Karpas-422 (cell line): ENCODE results near the gene ZNF865. TPM values are rescaled to one million over a fixed set of nuclear protein-coding genes. Genes with fewer than 3 reads are reported as not detected.
A peak's percentile ranks its signal among the peaks of the same experiment; 100 is the strongest.

ENCODE experiments used
- DNase-seq: peaks from one replicate; pipeline ENCODE4 v3.0.0-alpha.2; 2015
- H2AFZ ChIP-seq: fragments of 200-600 bp; sonication (generic); 2 replicates; pipeline ENCODE4 v1.6.1; 2014; ENCODE audit warnings: antibody characterized with exemption, low read length, mixed read lengths
- H3K27ac ChIP-seq: fragments of 200-600 bp; sonication (generic); 2 replicates; pipeline ENCODE4 v1.5.1; 2014; ENCODE audit warnings: mild to moderate bottlenecking, low read length, moderate library complexity
- H3K27me3 ChIP-seq: fragments of 200-600 bp; sonication (generic); 2 replicates; pipeline ENCODE4 v1.6.1; 2014; ENCODE audit warnings: low read length, mixed read lengths
- H3K36me3 ChIP-seq: fragments of 200-600 bp; sonication (generic); 2 replicates; pipeline ENCODE4 v1.6.1; 2014; ENCODE audit warnings: low read length, mixed read lengths; ENCODE audit not compliant: insufficient read depth
- H3K4me1 ChIP-seq: fragments of 200-600 bp; sonication (generic); 2 replicates; pipeline ENCODE4 v1.6.1; 2014; ENCODE audit warnings: mild to moderate bottlenecking, low read length, mixed read lengths
- H3K4me2 ChIP-seq: fragments of 200-600 bp; sonication (generic); 2 replicates; pipeline ENCODE4 v1.6.1; 2014; ENCODE audit warnings: low read length, low read depth, mild to moderate bottlenecking; ENCODE audit not compliant: poor library complexity, severe bottlenecking
- H3K4me3 ChIP-seq: fragments of 200-600 bp; sonication (generic); 2 replicates; pipeline ENCODE4 v1.5.1; 2014; ENCODE audit warnings: mild to moderate bottlenecking, antibody characterized with exemption, low read length, mixed read lengths
- H3K79me2 ChIP-seq: fragments of 200-600 bp; sonication (generic); 2 replicates; pipeline ENCODE4 v1.6.1; 2014; ENCODE audit warnings: mild to moderate bottlenecking, low read length, mixed read lengths
- H3K9ac ChIP-seq: fragments of 200-600 bp; sonication (generic); 2 replicates; pipeline ENCODE4 v1.6.0; 2014; ENCODE audit warnings: low read length
- H3K9me2 ChIP-seq: fragments of 200-600 bp; sonication (generic), shearing (Covaris generic); replicated peaks from 2 replicates; pipeline ENCODE4 v1.6.0; 2014; ENCODE audit warnings: mild to moderate bottlenecking, low read length, moderate library complexity; ENCODE audit not compliant: insufficient read depth
- H3K9me3 ChIP-seq: fragments of 300-700, 200-600 bp; sonication (generic); 2 replicates; pipeline ENCODE4 v1.6.1; 2014; ENCODE audit warnings: low read length, mixed read lengths
- H4K20me1 ChIP-seq: fragments of 200-600 bp; sonication (generic); 2 replicates; pipeline ENCODE4 v1.6.1; 2014; ENCODE audit warnings: mild to moderate bottlenecking, antibody characterized with exemption, low read length, low read depth; ENCODE audit not compliant: insufficient read depth
- total RNA-seq: library from RNA; depleted of rRNA; stranded (reverse); fragments of >200 nt; shearing (Covaris generic); gene quantifications from 2 replicates; pipeline ENCODE4 v1.2.3, GENCODE V29; 2014; ENCODE audit warnings: low replicate concordance

ZNF865 gene
- total RNA-seq, 1 experiment from 2014 or later: 3.6 TPM

DNA sequence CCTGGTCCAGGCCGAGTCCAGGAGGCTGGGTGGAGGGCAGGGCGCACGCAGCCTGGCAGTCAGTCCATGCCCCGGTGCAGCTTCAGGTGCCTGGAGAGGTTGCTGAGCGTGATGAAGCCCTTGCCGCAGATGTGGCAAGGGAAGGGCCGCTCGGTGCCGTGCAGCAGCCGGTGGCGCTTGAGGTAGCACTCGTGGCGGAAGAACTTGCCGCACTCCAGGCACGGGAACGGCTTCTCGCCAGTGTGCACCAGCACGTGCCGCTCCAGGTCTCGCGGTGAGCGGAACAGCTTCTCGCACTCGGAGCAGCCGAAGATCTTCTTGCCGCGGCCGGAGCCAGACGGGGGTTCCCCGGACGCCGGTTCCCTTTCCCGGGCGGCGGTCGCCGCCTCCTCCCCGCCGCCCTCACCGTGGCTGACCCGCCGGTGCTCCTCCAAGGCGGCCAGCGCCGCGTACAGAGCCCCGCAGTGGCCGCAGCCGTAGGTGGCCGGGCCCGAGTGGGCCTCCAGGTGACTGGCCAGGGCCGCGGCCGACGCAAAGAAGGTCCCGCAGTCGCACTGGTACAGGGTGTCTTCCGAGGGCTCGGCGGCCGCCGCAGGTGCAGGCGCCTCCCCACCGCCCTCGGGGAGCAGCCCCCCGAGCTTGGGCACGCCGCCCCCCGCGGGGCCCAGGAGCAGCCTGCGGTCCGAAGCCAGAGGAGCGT is 12.9 kb upstream of the ZNF865 start:
- H3K4me1 ChIP-seq: no peaks in the 10 kb centered on the region
- H3K27ac ChIP-seq: no peak overlapping the region
- H3K9me3 ChIP-seq: no peaks in the 10 kb centered on the region
- no peaks in the 10 kb centered on the region for H3K9me2 ChIP-seq
- H3K36me3 ChIP-seq: peaks cover 21% of the 10 kb centered on the region
- H3K9ac ChIP-seq: no peak overlapping the region
- H2AFZ ChIP-seq: no peak overlapping the region
- no peak for DNase-seq
- no peaks in the 10 kb centered on the region for H3K27me3 ChIP-seq
- H3K4me3 ChIP-seq: no peak overlapping the region
- no peaks in the 10 kb centered on the region for H4K20me1 ChIP-seq
- H3K79me2 ChIP-seq: no peaks in the 10 kb centered on the region
- H3K4me2 ChIP-seq: no peak overlapping the region

- peaks cover 21% of the 10 kb centered on the region for H3K36me3 ChIP-seq
- no peak overlapping the region for H3K9ac ChIP-seq
- no peak for DNase-seq
- peaks cover 2% of the 10 kb centered on the region for H3K4me1 ChIP-seq
- H2AFZ ChIP-seq: no peak overlapping the region
- no peaks in the 10 kb centered on the region for H3K27me3 ChIP-seq
- H3K4me3 ChIP-seq: no peak overlapping the region
- H4K20me1 ChIP-seq: no peaks in the 10 kb centered on the region
- no peak overlapping the region for H3K4me2 ChIP-seq
- H3K79me2 ChIP-seq: peaks cover 5% of the 10 kb centered on the region
- no peaks in the 10 kb centered on the region for H3K9me3 ChIP-seq
- H3K27ac ChIP-seq: no peak overlapping the region
- H3K9me2 ChIP-seq: no peaks in the 10 kb centered on the region
Observed at GRCh38 chr19:55593096-55593772, 12.2 kb upstream of the ZNF865 start.

GRCh38 chr19:55594996-55595545 is 10.4 kb upstream of the ZNF865 start:
- DNase-seq: peak; percentile 58
- peaks cover 7% of the 10 kb centered on the region for H3K4me1 ChIP-seq

DNA sequence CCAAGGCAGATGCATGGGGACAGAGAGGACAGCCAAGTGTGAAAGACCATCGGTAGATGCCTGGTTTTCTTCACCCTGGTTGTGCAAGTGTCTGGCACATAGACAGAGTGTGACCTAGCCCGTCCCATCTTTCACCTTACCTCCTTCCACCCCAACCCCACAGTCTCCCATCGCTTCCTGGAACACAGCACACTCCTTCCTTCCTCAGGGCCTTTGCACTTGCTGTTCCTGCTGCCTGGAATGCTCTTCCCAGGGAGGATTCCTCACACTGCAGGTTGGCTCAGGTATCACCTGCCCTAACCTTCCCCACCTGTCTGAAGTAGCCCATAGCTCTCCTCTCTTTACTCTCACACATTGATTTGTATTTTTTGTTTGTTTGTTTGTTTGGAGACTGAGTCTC is 9.1 kb upstream of the ZNF865 start:
- Histone ChIP-seq H3K4me3 (no peak overlapping the region), H3K27me3 (no peaks in the 10 kb centered on the region), H3K4me1 (peaks cover 16% of the 10 kb centered on the region), H3K79me2 (peaks cover 9% of the 10 kb centered on the region), H3K9me2 (no peaks in the 10 kb centered on the region), H2AFZ (no peak overlapping the region), H3K36me3 (peaks cover 21% of the 10 kb centered on the region), H3K4me2 (no peak overlapping the region), H3K9me3 (no peaks in the 10 kb centered on the region), H3K27ac (no peak overlapping the region), H4K20me1 (no peaks in the 10 kb centered on the region), H3K9ac (no peak overlapping the region)
- no peak for DNase-seq

More at GRCh38 chr19:55594996-55595545, 10.4 kb upstream of the ZNF865 start:
- H4K20me1 ChIP-seq: no peaks in the 10 kb centered on the region
- H3K27ac ChIP-seq: no peak overlapping the region
- H2AFZ ChIP-seq: no peak overlapping the region
- no peaks in the 10 kb centered on the region for H3K9me2 ChIP-seq
- no peak overlapping the region for H3K4me3 ChIP-seq
- H3K36me3 ChIP-seq: peaks cover 21% of the 10 kb centered on the region
- H3K9ac ChIP-seq: no peak overlapping the region
- no peaks in the 10 kb centered on the region for H3K9me3 ChIP-seq
- H3K79me2 ChIP-seq: peaks cover 9% of the 10 kb centered on the region
- H3K4me2 ChIP-seq: no peak overlapping the region
- H3K27me3 ChIP-seq: no peaks in the 10 kb centered on the region

DNA sequence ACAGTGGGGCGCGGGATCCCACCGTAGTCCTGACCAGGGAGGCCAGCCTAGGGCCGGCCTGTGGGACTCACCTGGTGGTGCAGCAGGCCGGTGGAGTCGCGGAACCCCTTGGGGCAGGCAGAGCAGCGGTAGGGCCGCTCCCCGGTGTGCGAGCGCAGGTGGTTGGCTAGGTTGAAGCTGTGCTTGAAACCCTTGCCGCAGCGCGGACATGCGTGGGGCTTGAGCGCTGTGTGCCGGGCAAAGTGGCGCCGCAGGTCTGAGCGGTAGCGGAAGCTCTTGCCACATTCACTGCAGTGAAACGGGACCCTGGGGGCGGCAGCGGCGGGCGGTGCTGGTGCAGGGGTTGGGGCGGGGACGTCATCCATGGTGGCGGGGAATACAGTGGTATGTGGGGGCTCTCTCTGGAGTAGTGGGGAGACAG is 7.9 kb upstream of the ZNF865 start:
- H4K20me1 ChIP-seq: no peaks in the 10 kb centered on the region
- H3K79me2 ChIP-seq: peaks cover 9% of the 10 kb centered on the region

GRCh38 chr19:55598034-55598433 is 7.4 kb upstream of the ZNF865 start:
- H3K4me1 ChIP-seq: peaks cover 16% of the 10 kb centered on the region
- H3K27ac ChIP-seq: no peak overlapping the region
- peaks cover 21% of the 10 kb centered on the region for H3K36me3 ChIP-seq
- no peaks in the 10 kb centered on the region for H4K20me1 ChIP-seq
- H3K27me3 ChIP-seq: no peaks in the 10 kb centered on the region
- H3K4me2 ChIP-seq: peak overlapping the region; percentile 75
- no peaks in the 10 kb centered on the region for H3K9me2 ChIP-seq
- no peak overlapping the region for H3K9ac ChIP-seq
- no peak for DNase-seq
- no peak overlapping the region for H2AFZ ChIP-seq
- H3K79me2 ChIP-seq: peaks cover 9% of the 10 kb centered on the region
- no peaks in the 10 kb centered on the region for H3K9me3 ChIP-seq
- H3K4me3 ChIP-seq: peak overlapping the region; percentile 68; the same call in 1 of the 2 replicates

More for the DNA sequence above, 7.9 kb upstream of the ZNF865 start:
- DNase-seq: no peak
- Histone ChIP-seq H3K4me1 (peaks cover 16% of the 10 kb centered on the region), H3K9ac (no peak overlapping the region), H3K4me3 (no peak overlapping the region), H3K9me2 (no peaks in the 10 kb centered on the region), H3K36me3 (peaks cover 21% of the 10 kb centered on the region), H2AFZ (no peak overlapping the region), H3K27ac (no peak overlapping the region), H3K4me2 (no peak overlapping the region), H3K27me3 (no peaks in the 10 kb centered on the region), H3K9me3 (no peaks in the 10 kb centered on the region)

GRCh38 chr19:55598719-55599467 is 6.6 kb upstream of the ZNF865 start:
- peak overlapping the region; percentile 88 for H3K27ac ChIP-seq
- peak overlapping the region; percentile 68 for H3K4me3 ChIP-seq
- no peaks in the 10 kb centered on the region for H3K9me2 ChIP-seq
- peaks cover 21% of the 10 kb centered on the region for H3K36me3 ChIP-seq
- H3K4me2 ChIP-seq: peak overlapping the region; percentile 75
- 0 out of 2 replicates have a peak overlapping the region, but pooled peaks have one; percentile 41 for H2AFZ ChIP-seq
- H3K4me1 ChIP-seq: peaks cover 16% of the 10 kb centered on the region
- H3K79me2 ChIP-seq: peaks cover 9% of the 10 kb centered on the region
- H3K9me3 ChIP-seq: no peaks in the 10 kb centered on the region
- peak overlapping the region; percentile 80 for H3K9ac ChIP-seq
- no peaks in the 10 kb centered on the region for H3K27me3 ChIP-seq
- H4K20me1 ChIP-seq: no peaks in the 10 kb centered on the region
- DNase-seq: peak; percentile 99

GRCh38 chr19:55599468-55599841 is 6.0 kb upstream of the ZNF865 start, which contains the start of gene FIZ1:
TSS of gene FIZ1 (minus strand) at chr19:55599517. CDS start at chr19:55597865, 1,652 bp downstream.
- H3K79me2 ChIP-seq: peaks cover 9% of the 10 kb centered on the region
- peaks cover 21% of the 10 kb centered on the region for H3K36me3 ChIP-seq
- H3K27me3 ChIP-seq: no peaks in the 10 kb centered on the region
- H3K9me3 ChIP-seq: no peaks in the 10 kb centered on the region
- H3K9ac ChIP-seq: peak within 1 kb of the TSS; percentile 80
- peak within 1 kb of the TSS; percentile 75 for H3K4me2 ChIP-seq
- H2AFZ ChIP-seq: peak within 1 kb of the TSS; percentile 51; the same call in 1 of the 2 replicates
- peak within 1 kb of the TSS; percentile 88 for H3K27ac ChIP-seq
- no peaks in the 10 kb centered on the region for H3K9me2 ChIP-seq
- H4K20me1 ChIP-seq: no peaks in the 10 kb centered on the region
- peaks cover 18% of the 10 kb centered on the region for H3K4me1 ChIP-seq
- peak; percentile 100 for DNase-seq
- peak within 1 kb of the TSS; percentile 68 for H3K4me3 ChIP-seq
